ENCODE measurements around the gene CD22. TPM values are rescaled to one million over a fixed set of nuclear protein-coding genes. Genes with fewer than 3 reads are reported as not detected.
A peak's percentile ranks its signal among the peaks of the same experiment; 100 is the strongest.

Gene CD22
- total RNA-seq, 1 donor from 2014 or later, result 19.1 TPM

- DNase-seq, result no peak
- no peak for ATAC-seq
- H3K9me3 ChIP-seq, result no peaks in the 10 kb centered on the region
- peaks cover 26% of the 10 kb centered on the region for H3K27me3 ChIP-seq (ENCODE audit: low read depth)
- no peaks in the 10 kb centered on the region for H3K4me1 ChIP-seq
- intact Hi-C loops (cut with DNase I), result no loop called here
- no peak overlapping the region for H3K27ac ChIP-seq
- H3K4me3 ChIP-seq, result no peak overlapping the region
- H3K36me3 ChIP-seq, result no peaks in the 10 kb centered on the region
- no peak for TF ChIP-seq CTCF (IDR thresholded peaks at IDR 0.05)
These were observed 2.7 kb downstream of the CD22 start for GRCh38 chr19:35331551-35332214.

GRCh38 chr19:35332817-35333216, 3.8 kb downstream of the CD22 start:
- Histone ChIP-seq H3K27ac (no peak overlapping the region), H3K4me1 (no peaks in the 10 kb centered on the region), H3K9me3 (no peaks in the 10 kb centered on the region), H3K27me3 (ENCODE audit: low read depth) (peaks cover 26% of the 10 kb centered on the region), H3K36me3 (no peaks in the 10 kb centered on the region), H3K4me3 (no peak overlapping the region)
- DNase-seq, result no peak
- no peak for TF ChIP-seq CTCF (IDR thresholded peaks at IDR 0.05)
- intact Hi-C loops (cut with DNase I), result no loop called here
- no peak for ATAC-seq

GRCh38 chr19:35334144-35334753, 5.3 kb downstream of the CD22 start:
- no peak for TF ChIP-seq CTCF (IDR thresholded peaks at IDR 0.05)
- H3K9me3 ChIP-seq, result no peaks in the 10 kb centered on the region
- H3K4me3 ChIP-seq, result no peak overlapping the region
- no peaks in the 10 kb centered on the region for H3K4me1 ChIP-seq
- DNase-seq (no peak), ATAC-seq (no peak)
- no peaks in the 10 kb centered on the region for H3K36me3 ChIP-seq
- intact Hi-C loops (cut with DNase I), result no loop called here
- H3K27ac ChIP-seq, result no peak overlapping the region
- peaks cover 26% of the 10 kb centered on the region for H3K27me3 ChIP-seq (ENCODE audit: low read depth)

GRCh38 chr19:35336166-35336955, 7.4 kb downstream of the CD22 start:
- H3K27me3 ChIP-seq (ENCODE audit: low read depth), result peaks cover 15% of the 10 kb centered on the region
- no peaks in the 10 kb centered on the region for H3K4me1 ChIP-seq
- H3K27ac ChIP-seq, result no peak overlapping the region
- DNase-seq (no peak), ATAC-seq (peak in 1 of 2 donors; percentile 10)
- intact Hi-C loops (cut with DNase I), result no loop called here
- no peaks in the 10 kb centered on the region for H3K9me3 ChIP-seq
- H3K36me3 ChIP-seq, result no peaks in the 10 kb centered on the region
- H3K4me3 ChIP-seq, result no peak overlapping the region
- no peak for TF ChIP-seq CTCF (IDR thresholded peaks at IDR 0.05)

GRCh38 chr19:35337097-35337983, 8.4 kb downstream of the CD22 start:
- Histone ChIP-seq H3K36me3 (no peaks in the 10 kb centered on the region), H3K4me3 (no peak overlapping the region), H3K27ac (no peak overlapping the region), H3K9me3 (no peaks in the 10 kb centered on the region), H3K27me3 (ENCODE audit: low read depth) (peaks cover 7% of the 10 kb centered on the region), H3K4me1 (no peaks in the 10 kb centered on the region)
- ATAC-seq (peak in 1 of 2 donors; percentile 9), DNase-seq (no peak)
- no peak for TF ChIP-seq CTCF (IDR thresholded peaks at IDR 0.05)
- intact Hi-C loops (cut with DNase I), result no loop called here

All from lower lobe of right lung (tissue), 2 donors.